Measurements from ENCODE around the gene SCIN. TPM values are rescaled to one million over a fixed set of nuclear protein-coding genes. Genes with fewer than 3 reads are reported as not detected.
"Not testable (repeated sequence)": the region's sequence is repeated elsewhere in the genome, so short reads cannot be mapped to it uniquely, and the experiment has no call there.

SCIN gene
- total RNA-seq, 1 donor from 2014 or later = 1.0 TPM

DNA sequence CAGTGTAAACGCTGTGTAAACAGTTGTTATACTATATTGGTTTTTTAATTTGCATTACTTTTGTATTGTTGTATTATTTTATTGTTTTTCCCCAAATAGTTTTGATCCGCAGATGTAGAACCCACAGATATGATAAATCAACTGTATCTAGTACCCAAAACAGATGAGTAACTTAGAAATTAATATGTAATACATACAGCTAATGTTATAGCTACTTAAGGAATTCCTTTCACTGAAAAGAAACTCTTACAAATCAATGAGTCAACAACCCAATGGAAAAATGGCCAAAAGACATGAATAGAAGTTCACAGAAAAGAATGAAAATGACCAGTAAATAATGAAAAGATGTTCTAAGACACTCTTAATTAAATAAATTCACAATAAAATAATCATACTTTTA is 84.6 kb downstream of the SCIN start:
- no peaks in the 10 kb centered on the region for H3K27me3 ChIP-seq (ENCODE audit: control insufficient read depth in 3 of 3, insufficient read depth in 3 of 3, low read length in 3 of 3)
- no peak overlapping the region for H3K27ac ChIP-seq (ENCODE audit: low read depth, low read length)
- no peak overlapping the region for H3K4me3 ChIP-seq (ENCODE audit: low read length in 3 of 3)
- no peaks in the 10 kb centered on the region for H3K4me1 ChIP-seq (ENCODE audit: control insufficient read depth in 3 of 3, insufficient read depth in 3 of 3, low read length in 3 of 3)
- no peaks in the 10 kb centered on the region for H3K9me3 ChIP-seq (ENCODE audit: control insufficient read depth in 3 of 3, low read length in 3 of 3)
- H3K36me3 ChIP-seq (ENCODE audit: control insufficient read depth in 3 of 3, insufficient read depth in 3 of 3, low read length in 3 of 3) = no peaks in the 10 kb centered on the region
- no peak overlapping the region for H3K9ac ChIP-seq (ENCODE audit: low read depth in 1 of 3, low read length in 3 of 3)

GRCh38 chr7:12660423-12660822 is 89.9 kb downstream of the SCIN start:
- not testable (repeated sequence) for H3K9me3 ChIP-seq (ENCODE audit: control insufficient read depth in 3 of 3, low read length in 3 of 3); H3K27ac ChIP-seq (ENCODE audit: low read depth, low read length); H3K36me3 ChIP-seq (ENCODE audit: control insufficient read depth in 3 of 3, insufficient read depth in 3 of 3, low read length in 3 of 3); H3K9ac ChIP-seq (ENCODE audit: low read depth in 1 of 3, low read length in 3 of 3); H3K27me3 ChIP-seq (ENCODE audit: control insufficient read depth in 3 of 3, insufficient read depth in 3 of 3, low read length in 3 of 3); H3K4me1 ChIP-seq (ENCODE audit: control insufficient read depth in 3 of 3, insufficient read depth in 3 of 3, low read length in 3 of 3); H3K4me3 ChIP-seq (ENCODE audit: low read length in 3 of 3)

- not testable (repeated sequence) for H3K27ac ChIP-seq (ENCODE audit: low read depth, low read length); H3K36me3 ChIP-seq (ENCODE audit: control insufficient read depth in 3 of 3, insufficient read depth in 3 of 3, low read length in 3 of 3); H3K4me1 ChIP-seq (ENCODE audit: control insufficient read depth in 3 of 3, insufficient read depth in 3 of 3, low read length in 3 of 3); H3K9ac ChIP-seq (ENCODE audit: low read depth in 1 of 3, low read length in 3 of 3); H3K4me3 ChIP-seq (ENCODE audit: low read length in 3 of 3); H3K9me3 ChIP-seq (ENCODE audit: control insufficient read depth in 3 of 3, low read length in 3 of 3); H3K27me3 ChIP-seq (ENCODE audit: control insufficient read depth in 3 of 3, insufficient read depth in 3 of 3, low read length in 3 of 3)
Measured at GRCh38 chr7:12660986-12661385, 90.5 kb downstream of the SCIN start.

- Histone ChIP-seq H3K9me3 (ENCODE audit: control insufficient read depth in 3 of 3, low read length in 3 of 3) (no peaks in the 10 kb centered on the region), H3K9ac (ENCODE audit: low read depth in 1 of 3, low read length in 3 of 3) (no peak overlapping the region), H3K4me1 (ENCODE audit: control insufficient read depth in 3 of 3, insufficient read depth in 3 of 3, low read length in 3 of 3) (no peaks in the 10 kb centered on the region), H3K27me3 (ENCODE audit: control insufficient read depth in 3 of 3, insufficient read depth in 3 of 3, low read length in 3 of 3) (no peaks in the 10 kb centered on the region), H3K27ac (ENCODE audit: low read depth, low read length) (no peak overlapping the region), H3K4me3 (ENCODE audit: low read length in 3 of 3) (no peak overlapping the region), H3K36me3 (ENCODE audit: control insufficient read depth in 3 of 3, insufficient read depth in 3 of 3, low read length in 3 of 3) (no peaks in the 10 kb centered on the region)
Measured at GRCh38 chr7:12661581-12661980, 91.1 kb downstream of the SCIN start.

DNA sequence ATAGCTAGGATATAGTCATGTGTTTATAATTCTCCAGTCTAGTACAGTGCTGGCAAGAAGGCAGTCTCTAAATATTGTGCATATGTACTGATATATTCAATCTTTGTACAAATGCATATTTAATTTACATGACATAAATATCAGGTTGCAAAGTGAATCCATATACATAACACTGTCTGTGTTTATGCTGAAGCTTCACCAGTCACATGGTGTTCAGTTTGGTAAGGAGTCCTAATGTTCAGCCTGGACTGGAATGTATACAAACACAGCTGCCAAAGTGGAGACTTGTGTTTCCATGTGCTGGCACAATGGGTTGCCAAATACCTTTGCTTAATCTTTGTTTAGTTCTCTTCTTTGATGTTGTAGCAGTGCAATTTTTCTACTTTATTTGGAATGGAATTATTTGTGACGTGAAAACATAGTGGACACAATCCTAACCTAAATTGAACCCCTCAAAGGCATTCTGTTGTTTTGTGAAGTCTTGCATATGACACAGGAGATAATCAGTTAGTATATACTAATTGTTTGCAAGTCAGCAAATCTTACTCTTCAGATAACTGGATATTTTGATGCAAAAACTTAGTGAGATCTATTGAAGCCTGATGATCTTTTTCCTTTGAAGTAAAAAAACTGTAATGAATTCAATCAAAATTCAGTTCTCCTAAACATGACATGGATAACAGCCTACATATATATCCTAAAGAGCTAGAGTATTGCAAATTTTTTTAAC is 99.6 kb downstream of the SCIN start:
- no peaks in the 10 kb centered on the region for H3K27me3 ChIP-seq (ENCODE audit: control insufficient read depth in 3 of 3, insufficient read depth in 3 of 3, low read length in 3 of 3)
- H3K4me1 ChIP-seq (ENCODE audit: control insufficient read depth in 3 of 3, insufficient read depth in 3 of 3, low read length in 3 of 3) = no peaks in the 10 kb centered on the region
- no peaks in the 10 kb centered on the region for H3K36me3 ChIP-seq (ENCODE audit: control insufficient read depth in 3 of 3, insufficient read depth in 3 of 3, low read length in 3 of 3)
- no peak overlapping the region for H3K4me3 ChIP-seq (ENCODE audit: low read length in 3 of 3)
- no peak overlapping the region for H3K9ac ChIP-seq (ENCODE audit: low read depth in 1 of 3, low read length in 3 of 3)
- no peaks in the 10 kb centered on the region for H3K9me3 ChIP-seq (ENCODE audit: control insufficient read depth in 3 of 3, low read length in 3 of 3)
- no peak overlapping the region for H3K27ac ChIP-seq (ENCODE audit: low read depth, low read length)

- no peaks in the 10 kb centered on the region for H3K4me1 ChIP-seq (ENCODE audit: control insufficient read depth in 3 of 3, insufficient read depth in 3 of 3, low read length in 3 of 3)
- no peaks in the 10 kb centered on the region for H3K27me3 ChIP-seq (ENCODE audit: control insufficient read depth in 3 of 3, insufficient read depth in 3 of 3, low read length in 3 of 3)
- H3K27ac ChIP-seq (ENCODE audit: low read depth, low read length) = no peak overlapping the region
- peaks cover 0 to 3% (median 0%) of the 10 kb centered on the region in 3 donors for H3K9me3 ChIP-seq (ENCODE audit: control insufficient read depth in 3 of 3, low read length in 3 of 3)
- no peaks in the 10 kb centered on the region for H3K36me3 ChIP-seq (ENCODE audit: control insufficient read depth in 3 of 3, insufficient read depth in 3 of 3, low read length in 3 of 3)
- H3K9ac ChIP-seq (ENCODE audit: low read depth in 1 of 3, low read length in 3 of 3) = no peak overlapping the region
- H3K4me3 ChIP-seq (ENCODE audit: low read length in 3 of 3) = no peak overlapping the region
Measured at GRCh38 chr7:12670743-12671520, 100.4 kb downstream of the SCIN start.

DNA sequence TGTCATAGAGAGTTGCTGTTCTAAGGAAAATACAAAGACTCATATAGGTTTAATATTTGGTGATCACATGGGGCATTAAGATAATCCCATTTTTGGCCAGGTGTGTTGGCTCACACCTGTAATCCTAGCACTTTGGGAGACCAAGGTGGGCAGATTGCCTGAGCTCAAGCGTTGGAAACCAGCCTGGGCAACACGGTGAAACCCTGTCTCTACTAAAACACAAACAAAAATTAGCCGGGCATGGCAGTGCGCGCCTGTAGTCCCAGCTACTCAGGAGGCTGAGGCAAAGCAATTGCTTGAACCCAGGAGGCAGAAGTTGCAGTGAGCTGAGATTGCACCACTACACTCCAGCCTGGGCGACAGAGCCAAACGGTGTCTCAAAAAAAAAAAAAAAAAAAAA is 102.9 kb downstream of the SCIN start:
- H3K4me3 ChIP-seq (ENCODE audit: low read length in 3 of 3); H3K9ac ChIP-seq (ENCODE audit: low read depth in 1 of 3, low read length in 3 of 3); H3K27me3 ChIP-seq (ENCODE audit: control insufficient read depth in 3 of 3, insufficient read depth in 3 of 3, low read length in 3 of 3); H3K4me1 ChIP-seq (ENCODE audit: control insufficient read depth in 3 of 3, insufficient read depth in 3 of 3, low read length in 3 of 3); H3K27ac ChIP-seq (ENCODE audit: low read depth, low read length); H3K9me3 ChIP-seq (ENCODE audit: control insufficient read depth in 3 of 3, low read length in 3 of 3); H3K36me3 ChIP-seq (ENCODE audit: control insufficient read depth in 3 of 3, insufficient read depth in 3 of 3, low read length in 3 of 3): not testable (repeated sequence)

- Histone ChIP-seq H3K4me1 (ENCODE audit: control insufficient read depth in 3 of 3, insufficient read depth in 3 of 3, low read length in 3 of 3) (no peaks in the 10 kb centered on the region), H3K9me3 (ENCODE audit: control insufficient read depth in 3 of 3, low read length in 3 of 3) (peaks cover 0 to 3% (median 0%) of the 10 kb centered on the region in 3 donors), H3K27ac (ENCODE audit: low read depth, low read length) (no peak overlapping the region), H3K9ac (ENCODE audit: low read depth in 1 of 3, low read length in 3 of 3) (no peak overlapping the region), H3K36me3 (ENCODE audit: control insufficient read depth in 3 of 3, insufficient read depth in 3 of 3, low read length in 3 of 3) (no peaks in the 10 kb centered on the region), H3K27me3 (ENCODE audit: control insufficient read depth in 3 of 3, insufficient read depth in 3 of 3, low read length in 3 of 3) (no peaks in the 10 kb centered on the region), H3K4me3 (ENCODE audit: low read length in 3 of 3) (no peak overlapping the region)
Measured at GRCh38 chr7:12674053-12674452, 103.5 kb downstream of the SCIN start.

GRCh38 chr7:12674861-12675260 is 104.3 kb downstream of the SCIN start:
- Histone ChIP-seq H3K4me3 (ENCODE audit: low read length in 3 of 3) (no peak overlapping the region), H3K9ac (ENCODE audit: low read depth in 1 of 3, low read length in 3 of 3) (no peak overlapping the region), H3K36me3 (ENCODE audit: control insufficient read depth in 3 of 3, insufficient read depth in 3 of 3, low read length in 3 of 3) (no peaks in the 10 kb centered on the region), H3K9me3 (ENCODE audit: control insufficient read depth in 3 of 3, low read length in 3 of 3) (peaks cover 0 to 3% (median 0%) of the 10 kb centered on the region in 3 donors), H3K27ac (ENCODE audit: low read depth, low read length) (no peak overlapping the region), H3K4me1 (ENCODE audit: control insufficient read depth in 3 of 3, insufficient read depth in 3 of 3, low read length in 3 of 3) (no peaks in the 10 kb centered on the region), H3K27me3 (ENCODE audit: control insufficient read depth in 3 of 3, insufficient read depth in 3 of 3, low read length in 3 of 3) (no peaks in the 10 kb centered on the region)
